IPS-20b (cell line): ENCODE data around the gene PLA2G6.
"Not testable (repeated sequence)": the region's sequence is repeated elsewhere in the genome, so short reads cannot be mapped to it uniquely, and the experiment has no call there.

Source experiments
- H3K27ac ChIP-seq: one replicate; pipeline ENCODE4 v1.5.1; 2013; ENCODE audit warnings: low read length
- H3K27me3 ChIP-seq: 2 replicates; pipeline ENCODE4 v1.6.1; 2013; ENCODE audit warnings: mild to moderate bottlenecking, low read length, inconsistent platforms; ENCODE audit not compliant: insufficient read depth
- H3K36me3 ChIP-seq: 2 replicates; pipeline ENCODE4 v1.6.1; 2013; ENCODE audit warnings: low read depth, mild to moderate bottlenecking, inconsistent platforms, low read length, moderate library complexity; ENCODE audit not compliant: insufficient read depth
- H3K4me1 ChIP-seq: 2 replicates; pipeline ENCODE4 v1.6.1; 2013; ENCODE audit warnings: mild to moderate bottlenecking, control low read depth, inconsistent platforms, low read length, moderate library complexity; ENCODE audit not compliant: insufficient read depth
- H3K4me3 ChIP-seq: 2 replicates; pipeline ENCODE4 v1.5.1; 2013; ENCODE audit warnings: mild to moderate bottlenecking, low read length, inconsistent platforms
- H3K9ac ChIP-seq: 2 replicates; pipeline ENCODE4 v1.6.1; 2013; ENCODE audit warnings: low read depth, mild to moderate bottlenecking, inconsistent platforms, low read length, moderate library complexity
- H3K9me3 ChIP-seq: 2 replicates; pipeline ENCODE4 v1.6.1; 2013; ENCODE audit warnings: mild to moderate bottlenecking, low read depth, low read length, inconsistent platforms; ENCODE audit not compliant: insufficient read depth

PLA2G6 gene

DNA sequence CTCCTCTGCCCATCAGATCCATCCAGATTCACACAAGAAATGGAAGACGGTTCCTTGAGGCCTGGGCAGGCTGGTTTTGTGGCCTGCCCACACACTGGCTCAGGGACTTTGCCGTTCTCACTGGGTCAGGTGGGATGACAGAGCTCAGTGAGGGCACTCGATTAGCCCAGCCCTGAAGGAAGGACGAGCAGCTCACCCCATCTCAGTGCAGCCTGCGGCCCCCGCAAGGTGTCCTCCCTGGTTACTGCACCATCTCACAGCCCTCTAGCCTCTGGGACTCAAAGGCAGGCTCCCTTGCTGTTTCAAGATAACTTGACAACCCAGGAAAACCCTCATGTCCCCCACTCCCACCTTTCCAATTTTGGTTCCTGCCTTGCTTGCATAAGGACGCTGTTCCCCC, 101.8 kb downstream of the PLA2G6 start:
- Histone ChIP-seq H3K4me1 (peaks cover 4% of the 10 kb centered on the region; the same call in 1 of the 2 replicates), H3K27ac (no peak overlapping the region), H3K36me3 (no peaks in the 10 kb centered on the region), H3K9me3 (no peaks in the 10 kb centered on the region), H3K9ac (no peak overlapping the region), H3K4me3 (no peak overlapping the region), H3K27me3 (peaks cover 40% of the 10 kb centered on the region)

DNA sequence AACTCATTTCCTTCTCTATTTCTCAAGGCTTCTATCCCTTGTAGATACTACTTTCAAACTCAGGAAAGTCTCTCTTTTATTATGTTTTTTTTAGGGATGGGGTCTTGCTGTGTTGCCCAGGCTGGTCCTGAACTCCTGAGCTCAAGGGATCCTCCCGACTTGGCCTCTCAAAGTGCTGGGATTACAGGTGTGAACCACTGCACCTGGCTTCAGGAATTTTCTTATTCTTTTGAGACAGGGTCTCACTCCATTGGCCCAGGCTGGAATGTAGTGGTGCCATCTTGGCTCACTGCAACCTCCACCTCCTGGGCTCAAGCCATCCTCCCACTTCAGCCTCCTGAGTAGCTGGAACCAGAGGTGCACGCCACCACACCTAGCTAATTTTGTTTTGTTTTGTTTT, 102.4 kb downstream of the PLA2G6 start:
- peaks cover 40% of the 10 kb centered on the region for H3K27me3 ChIP-seq
- not testable (repeated sequence) for H3K9me3 ChIP-seq, H3K9ac ChIP-seq, H3K4me3 ChIP-seq, H3K27ac ChIP-seq, H3K36me3 ChIP-seq, H3K4me1 ChIP-seq

DNA sequence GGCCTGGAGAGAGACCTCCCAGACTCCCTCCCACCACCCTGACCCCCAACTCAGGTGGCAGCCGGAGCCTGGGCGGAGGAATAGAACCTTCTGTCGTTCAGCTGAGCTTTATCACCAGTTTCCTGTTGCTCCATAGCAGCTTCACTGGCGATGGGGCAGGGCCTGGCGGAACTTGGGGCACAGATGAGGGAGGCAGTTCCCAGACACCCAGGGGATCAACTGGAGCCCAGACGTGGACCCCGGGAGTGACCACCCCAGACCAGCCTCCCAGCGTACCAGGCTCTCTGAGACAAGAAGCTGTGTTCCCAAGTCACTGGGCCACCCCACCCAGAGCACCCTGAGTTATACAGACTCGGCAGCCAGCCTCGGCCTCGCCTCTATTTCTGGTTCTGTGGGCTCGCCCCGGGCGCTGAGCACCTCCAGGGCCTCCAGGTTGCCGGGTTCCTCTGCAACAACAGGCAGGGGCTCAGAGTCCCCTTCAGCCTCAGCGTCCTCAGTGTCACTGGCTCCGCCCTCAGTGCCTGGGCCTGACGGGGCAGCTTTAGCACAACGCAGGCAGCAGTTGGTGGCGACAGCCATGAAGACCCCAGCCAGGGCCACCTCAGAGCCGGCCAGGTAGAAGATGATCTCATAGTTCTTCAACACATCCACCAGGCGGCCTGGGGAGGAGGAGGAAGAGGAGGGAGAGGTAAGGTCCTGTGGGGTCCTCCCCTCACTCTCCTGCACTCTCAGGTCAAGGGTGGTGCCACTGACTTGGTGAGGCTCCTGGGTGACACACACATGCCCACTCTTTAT, 103.4 kb downstream of the PLA2G6 start:
- Histone ChIP-seq H3K9me3 (no peaks in the 10 kb centered on the region), H3K9ac (no peak overlapping the region), H3K36me3 (peaks cover 13% of the 10 kb centered on the region), H3K4me1 (no peaks in the 10 kb centered on the region), H3K4me3 (no peak overlapping the region), H3K27ac (no peak overlapping the region), H3K27me3 (peaks cover 38% of the 10 kb centered on the region)

DNA sequence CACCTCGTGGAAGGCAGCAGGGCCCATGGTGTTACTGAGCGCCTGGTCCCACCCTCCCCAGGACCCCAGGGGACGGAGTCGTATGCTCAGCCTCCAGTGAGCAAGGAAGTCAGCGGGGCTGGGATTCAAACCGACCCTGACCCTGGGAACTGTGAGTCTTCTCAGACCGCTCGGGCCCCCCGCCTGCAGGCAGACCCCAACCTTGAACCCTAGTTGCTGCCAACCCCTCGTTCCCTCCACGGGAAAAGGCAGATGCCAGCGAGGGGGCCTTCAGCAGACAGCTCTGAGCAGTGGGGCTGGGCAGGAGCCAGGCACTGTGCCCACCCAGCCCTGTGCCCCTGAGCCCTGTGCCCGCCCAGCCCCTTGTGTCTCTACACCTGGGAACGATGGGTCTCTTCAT, 104.0 kb downstream of the PLA2G6 start:
- H3K4me3 ChIP-seq = no peak overlapping the region
- H3K27ac ChIP-seq = no peak overlapping the region
- H3K9ac ChIP-seq = no peak overlapping the region
- H3K36me3 ChIP-seq = peaks cover 19% of the 10 kb centered on the region
- no peaks in the 10 kb centered on the region for H3K4me1 ChIP-seq
- peaks cover 32% of the 10 kb centered on the region for H3K27me3 ChIP-seq
- H3K9me3 ChIP-seq = no peaks in the 10 kb centered on the region

DNA sequence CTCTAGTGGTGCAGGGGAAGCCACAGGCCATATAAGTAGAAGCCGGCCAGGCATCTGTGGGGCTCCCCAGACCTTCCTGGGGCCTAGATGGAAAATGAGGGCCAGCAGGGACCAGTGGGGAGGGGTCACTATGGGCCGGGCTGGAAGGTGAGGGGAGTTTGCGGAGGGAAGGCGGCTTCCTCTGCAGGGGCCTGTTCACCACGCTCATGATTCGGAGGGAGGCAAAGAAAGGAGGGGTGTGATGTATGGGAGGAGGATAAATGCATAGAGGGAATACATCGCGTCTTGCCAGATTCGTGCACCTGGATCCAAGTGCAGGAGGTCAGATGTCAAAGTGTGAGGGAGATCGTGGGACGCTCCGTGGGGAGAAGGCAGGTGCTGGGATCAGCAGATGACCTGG, 104.5 kb downstream of the PLA2G6 start:
- Histone ChIP-seq H3K9ac (no peak overlapping the region), H3K9me3 (no peaks in the 10 kb centered on the region), H3K27me3 (peaks cover 28% of the 10 kb centered on the region), H3K27ac (no peak overlapping the region), H3K4me1 (no peaks in the 10 kb centered on the region), H3K36me3 (peaks cover 24% of the 10 kb centered on the region), H3K4me3 (no peak overlapping the region)

DNA sequence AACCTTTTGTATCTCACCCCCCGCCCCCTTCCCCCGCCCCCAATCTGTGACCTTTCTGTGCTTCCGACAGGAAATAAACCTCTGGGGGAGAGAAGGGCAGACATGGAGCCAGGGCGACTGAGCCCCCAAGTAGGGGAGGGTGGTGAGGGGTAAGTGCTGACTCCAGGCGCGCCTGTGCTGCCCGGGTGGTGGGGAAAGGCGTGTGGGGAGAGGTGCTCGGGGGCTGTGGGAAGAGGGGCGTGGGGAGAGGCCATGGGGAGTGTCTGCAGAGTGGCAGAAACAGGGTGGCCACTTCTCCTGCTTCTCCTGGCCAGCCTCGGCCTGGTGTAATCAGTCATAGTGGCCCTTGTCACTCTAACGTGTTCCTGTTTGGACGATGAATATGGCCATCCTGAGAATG, 105.7 kb downstream of the PLA2G6 start:
- Histone ChIP-seq H3K9ac (no peak overlapping the region), H3K9me3 (no peaks in the 10 kb centered on the region), H3K27me3 (peaks cover 17% of the 10 kb centered on the region), H3K4me3 (no peak overlapping the region), H3K27ac (no peak overlapping the region), H3K4me1 (no peaks in the 10 kb centered on the region), H3K36me3 (peaks cover 34% of the 10 kb centered on the region)

DNA sequence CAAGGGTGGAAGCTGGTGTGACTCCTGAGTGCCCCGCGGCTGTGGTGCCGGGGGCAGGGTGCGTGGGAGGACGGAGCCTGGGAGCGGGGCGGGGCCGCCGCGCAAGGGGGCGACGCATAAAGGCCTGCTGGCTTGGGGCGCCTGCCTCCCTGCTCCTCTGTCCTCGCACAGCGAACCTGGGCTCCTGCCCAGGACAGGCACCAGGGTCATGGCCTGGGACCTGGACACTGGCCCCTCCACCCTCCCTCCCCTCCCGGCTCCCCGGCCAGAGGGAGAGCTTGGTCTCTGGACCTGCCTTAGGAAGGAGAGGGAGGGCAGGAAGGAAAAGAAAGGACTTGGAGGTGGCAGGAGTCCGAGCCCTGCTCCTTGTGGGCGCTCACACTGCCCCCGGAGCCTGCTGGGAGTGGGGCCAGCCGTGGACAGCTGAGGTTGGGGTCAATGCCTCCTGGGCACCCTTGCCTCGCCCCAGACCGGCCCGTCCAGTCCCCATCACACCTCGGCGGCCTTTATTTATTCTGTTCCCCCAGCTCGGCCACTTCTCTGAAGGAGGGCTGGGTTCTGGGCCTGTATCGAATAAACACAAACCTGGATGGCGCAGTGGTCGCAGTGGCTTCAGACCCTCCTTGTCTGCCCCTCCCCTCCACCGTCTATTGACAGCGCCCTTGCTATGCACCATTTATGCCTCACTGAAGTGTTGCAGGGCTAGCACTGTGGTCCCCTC, 106.4 kb downstream of the PLA2G6 start:
- Histone ChIP-seq H3K36me3 (peaks cover 34% of the 10 kb centered on the region), H3K27ac (no peak overlapping the region), H3K9ac (no peak overlapping the region), H3K4me1 (no peaks in the 10 kb centered on the region), H3K4me3 (no peak overlapping the region), H3K9me3 (no peaks in the 10 kb centered on the region), H3K27me3 (peaks cover 10% of the 10 kb centered on the region)

DNA sequence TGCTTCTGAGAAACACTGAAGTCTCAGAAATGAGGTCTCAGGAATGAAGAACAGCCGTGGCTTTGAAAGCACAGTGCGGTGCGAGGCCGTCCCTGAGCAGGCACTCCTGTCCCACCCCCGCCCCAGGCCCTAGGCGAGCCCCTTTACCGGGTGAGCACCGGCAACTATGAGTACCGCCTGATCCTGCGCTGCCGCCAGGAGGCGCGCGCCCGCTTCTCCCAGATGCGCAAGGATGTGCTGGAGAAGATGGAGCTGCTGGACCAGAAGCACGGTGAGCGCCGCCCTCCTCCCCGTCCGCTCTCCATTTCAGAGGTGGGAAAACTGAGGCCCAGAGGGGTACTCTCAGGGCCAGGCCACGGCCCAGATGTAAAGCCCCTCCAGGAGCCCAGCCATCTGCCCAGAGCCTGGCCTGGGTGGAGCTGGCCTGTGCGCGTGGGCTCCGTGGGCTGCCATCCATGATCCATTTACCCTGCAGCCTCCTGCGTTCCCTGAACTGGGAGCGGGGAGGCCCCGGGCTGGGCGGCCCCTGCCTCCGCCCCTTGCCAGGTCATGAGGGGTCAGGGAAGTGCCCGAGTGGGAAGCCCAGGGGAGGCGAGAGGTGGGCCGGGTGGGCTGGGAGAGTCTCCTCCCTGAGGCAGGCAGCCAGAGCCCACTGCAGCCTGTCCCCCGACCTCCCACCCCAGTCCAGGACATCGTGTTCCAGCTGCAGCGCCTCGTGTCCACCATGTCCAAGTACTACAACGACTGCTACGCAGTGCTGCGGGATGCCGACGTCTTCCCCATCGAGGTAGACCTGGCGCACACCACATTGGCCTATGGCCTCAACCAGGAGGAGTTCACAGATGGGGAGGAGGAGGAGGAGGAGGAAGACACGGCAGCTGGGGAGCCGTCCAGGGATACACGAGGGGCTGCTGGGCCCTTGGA, 107.2 kb downstream of the PLA2G6 start:
- Histone ChIP-seq H3K9me3 (no peaks in the 10 kb centered on the region), H3K27me3 (peaks cover 1% of the 10 kb centered on the region; the same call in 1 of the 2 replicates), H3K36me3 (peaks cover 39% of the 10 kb centered on the region), H3K9ac (no peak overlapping the region), H3K27ac (no peak overlapping the region), H3K4me3 (no peak overlapping the region), H3K4me1 (no peaks in the 10 kb centered on the region)

DNA sequence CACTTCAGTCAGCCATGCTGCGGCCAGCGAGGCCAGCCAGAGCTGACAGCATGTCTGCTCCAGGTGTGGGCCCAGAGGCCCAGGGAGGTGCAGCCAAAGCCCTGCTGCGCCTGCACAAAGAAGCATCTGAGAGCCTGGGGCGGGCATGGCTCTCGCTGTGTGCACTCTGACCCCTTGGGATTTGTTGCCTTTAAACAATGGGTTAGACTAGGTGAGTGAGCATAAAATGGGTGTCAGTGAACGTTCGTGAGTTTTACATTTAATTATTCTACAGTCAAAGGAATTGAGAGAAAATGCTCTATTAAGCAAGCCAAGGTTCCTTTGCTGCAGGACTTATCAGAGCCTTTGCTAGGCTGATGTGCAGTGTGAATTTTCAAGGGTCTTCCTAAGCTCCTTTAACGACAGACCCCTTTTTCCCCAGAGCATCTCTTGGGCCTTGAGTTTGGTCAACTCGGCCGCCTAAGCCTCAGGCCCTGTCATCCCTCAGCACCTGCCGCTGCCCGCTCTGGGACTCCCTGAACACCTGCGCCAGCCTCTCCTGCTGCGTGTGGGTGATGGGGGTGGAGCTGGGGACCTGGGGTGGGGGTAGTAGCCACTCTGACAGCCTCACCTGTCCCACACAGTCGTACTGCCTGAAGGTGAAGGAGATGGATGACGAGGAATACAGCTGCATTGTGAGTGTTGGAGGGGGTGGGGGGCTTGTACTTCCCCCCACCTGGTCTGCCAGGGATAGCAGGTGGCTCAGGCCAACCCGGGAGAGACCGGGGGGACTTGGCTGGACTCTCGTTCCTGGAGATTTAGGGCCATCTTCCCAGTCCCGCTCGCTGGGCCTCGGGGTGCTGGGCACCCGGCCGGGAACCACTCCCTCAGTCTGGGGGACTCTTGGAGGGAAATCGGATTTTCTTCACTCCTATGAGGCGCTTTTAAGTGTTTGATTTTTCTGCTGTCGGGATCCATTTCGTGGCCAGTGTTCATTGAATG, 108.2 kb downstream of the PLA2G6 start:
- Histone ChIP-seq H3K36me3 (peaks cover 46% of the 10 kb centered on the region), H3K27ac (no peak overlapping the region)

DNA sequence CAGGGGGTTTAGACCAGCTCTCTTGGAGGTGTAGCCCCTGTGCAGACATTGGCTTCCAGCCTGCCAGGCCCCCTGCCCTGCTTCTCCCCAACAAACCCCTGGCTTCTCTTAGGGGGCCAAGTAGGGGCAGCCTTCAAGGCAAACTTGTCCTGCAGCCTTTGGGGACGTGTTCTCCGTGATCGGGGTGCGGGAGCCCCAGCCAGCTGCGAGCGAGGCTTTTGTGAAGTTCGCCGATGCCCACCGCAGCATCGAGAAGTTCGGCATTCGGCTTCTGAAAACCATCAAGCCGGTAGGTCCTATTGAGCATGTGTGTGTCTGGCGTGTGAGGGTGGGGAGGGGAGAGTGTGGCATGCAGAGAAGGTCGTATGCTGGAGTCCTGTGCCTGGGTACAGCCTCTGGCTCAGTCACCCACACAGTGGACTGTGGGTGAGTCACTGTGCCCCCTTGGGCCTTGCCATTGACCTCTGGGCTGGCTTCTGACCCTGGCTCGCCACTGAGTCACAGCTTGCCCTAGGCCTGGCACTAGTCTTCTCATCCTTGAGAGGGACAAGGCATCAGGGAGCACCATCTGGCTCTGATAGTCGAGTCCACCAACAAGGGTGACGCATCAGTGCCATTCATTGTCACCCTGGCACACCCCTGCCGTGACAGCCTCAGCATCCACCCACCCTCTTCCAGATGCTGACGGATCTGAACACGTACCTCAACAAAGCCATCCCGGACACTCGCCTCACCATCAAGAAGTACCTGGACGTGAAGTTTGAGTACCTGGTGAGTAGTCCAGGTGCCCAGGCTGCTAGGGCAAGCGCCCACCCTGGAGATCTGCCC, 109.1 kb downstream of the PLA2G6 start:
- no peak overlapping the region for H3K4me3 ChIP-seq
- H3K9ac ChIP-seq = no peak overlapping the region
- no peak overlapping the region for H3K27ac ChIP-seq

More for the DNA sequence above, 108.2 kb downstream of the PLA2G6 start:
- no peaks in the 10 kb centered on the region for H3K4me1 ChIP-seq
- no peaks in the 10 kb centered on the region for H3K9me3 ChIP-seq
- no peaks in the 10 kb centered on the region for H3K27me3 ChIP-seq
- H3K9ac ChIP-seq = no peak overlapping the region
- H3K4me3 ChIP-seq = no peak overlapping the region

More for the DNA sequence above, 109.1 kb downstream of the PLA2G6 start:
- H3K27me3 ChIP-seq = no peaks in the 10 kb centered on the region
- no peaks in the 10 kb centered on the region for H3K4me1 ChIP-seq
- no peaks in the 10 kb centered on the region for H3K9me3 ChIP-seq
- H3K36me3 ChIP-seq = peaks cover 48% of the 10 kb centered on the region
